ENCODE data around the gene KIRREL3.

The KIRREL3 gene

DNA sequence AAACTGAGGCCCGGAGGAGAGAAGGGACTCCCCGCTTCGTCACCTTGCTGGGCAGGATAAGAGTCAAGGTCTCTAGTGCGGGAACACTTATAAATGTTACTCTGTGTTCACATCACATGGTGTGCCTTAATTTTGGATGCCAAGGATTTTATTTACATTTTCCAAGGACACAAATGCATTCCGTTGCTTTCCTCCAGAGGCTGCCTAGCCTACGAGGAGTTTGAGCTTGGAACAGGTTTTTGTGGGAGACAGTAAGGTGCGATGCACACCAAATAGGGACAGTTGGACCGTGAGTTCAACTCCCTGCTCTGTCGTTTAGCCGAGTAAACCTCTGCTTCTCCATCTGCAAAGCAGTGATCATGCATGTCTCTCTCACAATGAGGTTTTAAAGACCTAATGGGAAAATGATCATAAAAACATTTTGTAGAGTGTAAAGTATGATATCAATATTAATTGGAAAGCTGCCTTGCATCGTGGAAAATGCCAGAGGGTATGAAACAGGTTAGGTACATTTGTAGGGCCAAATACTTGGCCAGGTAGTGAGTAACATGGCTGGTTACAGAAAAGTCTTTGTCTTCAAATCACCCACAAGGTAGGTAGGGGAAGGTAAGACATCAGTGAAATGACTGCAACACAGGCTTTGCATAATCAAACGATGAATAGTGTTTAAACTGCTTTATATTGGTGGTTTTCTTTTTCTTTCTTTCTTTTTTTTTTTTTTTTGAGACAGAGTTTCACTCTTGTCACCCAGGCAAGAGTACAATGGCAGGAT is 583.3 kb downstream of the KIRREL3 start:
- no peak overlapping the region for H3K27ac ChIP-seq
- H3K4me3 ChIP-seq (ENCODE audit: low read depth in 1 of 2, low read length in 1 of 2), result peak overlapping the region; percentile 47 to 60

DNA sequence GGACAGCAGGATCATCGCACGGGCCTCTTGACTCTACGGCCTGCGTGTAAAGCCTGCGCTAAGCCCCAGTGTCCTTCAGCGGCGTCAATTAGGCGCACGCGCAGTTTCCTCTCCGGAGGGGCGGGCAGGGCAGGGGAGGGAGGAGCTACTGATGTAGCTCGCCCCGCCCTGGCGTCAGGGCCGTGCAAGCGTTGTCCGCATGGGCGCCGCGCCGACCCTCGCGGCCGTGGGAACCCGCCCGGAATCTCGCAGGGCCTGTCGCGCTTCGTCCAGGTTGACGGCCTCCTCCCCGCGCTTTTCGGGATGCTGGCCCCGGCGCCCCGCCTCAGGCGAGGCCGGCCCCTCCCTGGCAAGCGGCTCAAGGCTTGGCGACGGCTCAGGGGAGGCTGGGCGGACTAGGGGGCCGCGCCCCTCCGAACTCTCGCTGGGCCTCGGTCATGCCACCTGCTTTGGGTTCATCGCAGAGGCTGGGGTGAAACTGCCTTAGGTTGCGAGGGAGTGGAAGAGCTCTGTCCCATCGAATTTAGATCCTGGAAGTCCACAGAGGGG is 584.0 kb downstream of the KIRREL3 start:
- Histone ChIP-seq H3K4me1 (ENCODE audit: control insufficient read depth in 1 of 2, insufficient read depth in 1 of 2, low read depth in 1 of 2, low read length in 1 of 2) (peaks cover 6 to 10% of the 10 kb centered on the region in 2 experiments), H3K9me3 (no peaks in the 10 kb centered on the region), H3K27ac (no peak overlapping the region), H3K27me3 (no peaks in the 10 kb centered on the region), H3K4me3 (ENCODE audit: low read depth in 1 of 2, low read length in 1 of 2) (peak overlapping the region; percentile 47 to 60), H3K36me3 (peaks cover 44% of the 10 kb centered on the region)
- TF ChIP-seq, protein P1, sequence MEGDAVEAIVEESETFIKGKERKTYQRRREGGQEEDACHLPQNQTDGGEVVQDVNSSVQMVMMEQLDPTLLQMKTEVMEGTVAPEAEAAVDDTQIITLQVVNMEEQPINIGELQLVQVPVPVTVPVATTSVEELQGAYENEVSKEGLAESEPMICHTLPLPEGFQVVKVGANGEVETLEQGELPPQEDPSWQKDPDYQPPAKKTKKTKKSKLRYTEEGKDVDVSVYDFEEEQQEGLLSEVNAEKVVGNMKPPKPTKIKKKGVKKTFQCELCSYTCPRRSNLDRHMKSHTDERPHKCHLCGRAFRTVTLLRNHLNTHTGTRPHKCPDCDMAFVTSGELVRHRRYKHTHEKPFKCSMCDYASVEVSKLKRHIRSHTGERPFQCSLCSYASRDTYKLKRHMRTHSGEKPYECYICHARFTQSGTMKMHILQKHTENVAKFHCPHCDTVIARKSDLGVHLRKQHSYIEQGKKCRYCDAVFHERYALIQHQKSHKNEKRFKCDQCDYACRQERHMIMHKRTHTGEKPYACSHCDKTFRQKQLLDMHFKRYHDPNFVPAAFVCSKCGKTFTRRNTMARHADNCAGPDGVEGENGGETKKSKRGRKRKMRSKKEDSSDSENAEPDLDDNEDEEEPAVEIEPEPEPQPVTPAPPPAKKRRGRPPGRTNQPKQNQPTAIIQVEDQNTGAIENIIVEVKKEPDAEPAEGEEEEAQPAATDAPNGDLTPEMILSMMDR (IDR thresholded peaks at IDR 0.05), result no peak

More for the DNA sequence above, 583.3 kb downstream of the KIRREL3 start:
- peaks cover 38% of the 10 kb centered on the region for H3K36me3 ChIP-seq
- TF ChIP-seq, protein P1 (IDR thresholded peaks at IDR 0.05), result no peak
- peaks cover 6 to 10% of the 10 kb centered on the region in 2 experiments for H3K4me1 ChIP-seq (ENCODE audit: control insufficient read depth in 1 of 2, insufficient read depth in 1 of 2, low read depth in 1 of 2, low read length in 1 of 2)
- H3K27me3 ChIP-seq, result no peaks in the 10 kb centered on the region
- H3K9me3 ChIP-seq, result no peaks in the 10 kb centered on the region

DNA sequence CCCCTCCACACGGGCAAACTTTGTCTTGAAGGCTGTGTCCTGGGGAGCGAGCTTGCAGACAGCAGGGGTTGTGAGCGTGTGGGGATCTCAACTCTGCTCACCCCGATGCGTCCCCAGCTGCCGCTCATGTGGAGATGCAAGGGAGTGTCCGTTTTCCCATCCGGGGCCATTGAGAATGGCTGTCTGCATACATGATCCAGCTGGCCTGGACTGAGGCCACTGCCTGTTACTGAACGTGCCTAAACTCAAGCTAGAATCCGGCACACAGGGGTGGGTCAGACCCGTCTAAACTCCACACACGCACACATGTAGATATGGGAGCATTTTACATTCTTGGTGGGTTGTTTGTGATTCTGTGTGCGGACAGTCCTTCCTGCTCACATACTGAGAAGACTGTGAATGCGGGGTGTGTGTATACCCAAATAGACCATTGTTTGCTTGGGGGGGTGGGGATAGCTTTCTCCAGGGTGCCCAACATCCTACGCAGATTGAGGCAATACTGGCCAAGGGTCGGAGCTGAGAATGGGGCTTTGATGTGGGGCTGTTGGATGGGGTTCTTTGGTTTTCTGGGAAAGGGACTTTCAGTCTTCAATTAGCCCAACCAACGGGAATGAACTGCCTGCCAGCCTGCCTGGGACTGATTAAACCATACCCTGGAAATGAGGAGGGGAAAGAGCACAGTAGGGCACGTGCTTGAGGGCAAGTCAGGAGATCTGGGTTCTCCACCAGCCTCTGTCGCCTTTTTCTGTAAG is 584.7 kb downstream of the KIRREL3 start:
- Histone ChIP-seq H3K4me1 (ENCODE audit: control insufficient read depth in 1 of 2, insufficient read depth in 1 of 2, low read depth in 1 of 2, low read length in 1 of 2) (peaks cover 6 to 10% of the 10 kb centered on the region in 2 experiments), H3K9me3 (no peaks in the 10 kb centered on the region), H3K27me3 (no peaks in the 10 kb centered on the region), H3K4me3 (ENCODE audit: low read depth in 1 of 2, low read length in 1 of 2) (peak overlapping the region; percentile 47 to 60), H3K27ac (no peak overlapping the region), H3K36me3 (peaks cover 52% of the 10 kb centered on the region)
- TF ChIP-seq, protein P1 (IDR thresholded peaks at IDR 0.05), result no peak

- no peak overlapping the region for H3K4me3 ChIP-seq (ENCODE audit: low read depth in 1 of 2, low read length in 1 of 2)
- no peaks in the 10 kb centered on the region for H3K9me3 ChIP-seq
- no peak overlapping the region for H3K27ac ChIP-seq
- peaks cover 6 to 10% of the 10 kb centered on the region in 2 experiments for H3K4me1 ChIP-seq (ENCODE audit: control insufficient read depth in 1 of 2, insufficient read depth in 1 of 2, low read depth in 1 of 2, low read length in 1 of 2)
- no peaks in the 10 kb centered on the region for H3K27me3 ChIP-seq
- TF ChIP-seq, protein P1 (IDR thresholded peaks at IDR 0.05), result no peak
- peaks cover 59% of the 10 kb centered on the region for H3K36me3 ChIP-seq
These were observed 585.4 kb downstream of the KIRREL3 start for GRCh38 chr11:126415128-126415527.

- peaks cover 64% of the 10 kb centered on the region for H3K36me3 ChIP-seq
- TF ChIP-seq, protein P1 (IDR thresholded peaks at IDR 0.05), result no peak
- no peaks in the 10 kb centered on the region for H3K9me3 ChIP-seq
- H3K27me3 ChIP-seq, result no peaks in the 10 kb centered on the region
- no peak overlapping the region for H3K27ac ChIP-seq
- peaks cover 6 to 10% of the 10 kb centered on the region in 2 experiments for H3K4me1 ChIP-seq (ENCODE audit: control insufficient read depth in 1 of 2, insufficient read depth in 1 of 2, low read depth in 1 of 2, low read length in 1 of 2)
- H3K4me3 ChIP-seq (ENCODE audit: low read depth in 1 of 2, low read length in 1 of 2), result no peak overlapping the region
These were observed 586.0 kb downstream of the KIRREL3 start for GRCh38 chr11:126414615-126415014.

Data from neutrophil (primary cell).